DND-41 (cell line): ENCODE measurements around the gene PPAN.

Experiments
- EZH2 ChIP-seq: IDR thresholded peaks from 3 replicates; pipeline ENCODE4 v1.6.1; 2012; ENCODE audit warnings: borderline replicate concordance, low read depth, mild to moderate bottlenecking, moderate library complexity, low read length, inconsistent platforms; ENCODE audit not compliant: severe bottlenecking
- TF ChIP-seq, protein P1 (sequence below): IDR thresholded peaks from 2 replicates; pipeline ENCODE4 v1.5.1; 2012; ENCODE audit warnings: borderline replicate concordance, low read length, moderate library complexity, mild to moderate bottlenecking; ENCODE audit not compliant: poor library complexity, severe bottlenecking; ENCODE audit errors: extremely low read depth

DNA sequence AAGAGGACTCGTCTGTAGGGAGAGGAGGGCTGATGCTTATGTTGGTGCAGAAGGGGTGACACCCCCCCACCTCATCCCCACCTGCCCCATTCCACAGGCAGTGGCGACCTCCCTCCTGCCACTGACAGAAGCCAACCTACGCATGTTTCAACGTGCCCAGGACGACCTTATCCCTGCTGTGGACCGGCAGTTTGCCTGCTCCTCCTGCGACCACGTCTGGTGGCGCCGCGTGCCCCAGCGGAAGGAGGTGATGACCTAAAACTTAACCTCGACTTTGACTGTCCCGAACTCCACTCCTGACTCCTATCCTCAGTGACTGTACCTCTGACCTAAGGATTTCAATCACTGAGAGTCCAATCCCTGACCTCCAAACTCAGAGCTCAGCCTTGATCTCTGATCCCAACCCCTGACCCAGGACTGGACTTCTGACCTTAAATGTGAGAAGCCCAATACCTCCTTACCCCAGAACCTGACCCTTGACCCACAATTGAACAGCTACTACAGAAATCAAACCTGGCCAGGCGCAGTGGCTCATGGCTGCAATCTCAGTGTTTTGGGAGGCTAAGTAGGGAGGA is 16.3 kb upstream of the PPAN start:
- no peak for TF ChIP-seq EZH2
- TF ChIP-seq, protein P1, sequence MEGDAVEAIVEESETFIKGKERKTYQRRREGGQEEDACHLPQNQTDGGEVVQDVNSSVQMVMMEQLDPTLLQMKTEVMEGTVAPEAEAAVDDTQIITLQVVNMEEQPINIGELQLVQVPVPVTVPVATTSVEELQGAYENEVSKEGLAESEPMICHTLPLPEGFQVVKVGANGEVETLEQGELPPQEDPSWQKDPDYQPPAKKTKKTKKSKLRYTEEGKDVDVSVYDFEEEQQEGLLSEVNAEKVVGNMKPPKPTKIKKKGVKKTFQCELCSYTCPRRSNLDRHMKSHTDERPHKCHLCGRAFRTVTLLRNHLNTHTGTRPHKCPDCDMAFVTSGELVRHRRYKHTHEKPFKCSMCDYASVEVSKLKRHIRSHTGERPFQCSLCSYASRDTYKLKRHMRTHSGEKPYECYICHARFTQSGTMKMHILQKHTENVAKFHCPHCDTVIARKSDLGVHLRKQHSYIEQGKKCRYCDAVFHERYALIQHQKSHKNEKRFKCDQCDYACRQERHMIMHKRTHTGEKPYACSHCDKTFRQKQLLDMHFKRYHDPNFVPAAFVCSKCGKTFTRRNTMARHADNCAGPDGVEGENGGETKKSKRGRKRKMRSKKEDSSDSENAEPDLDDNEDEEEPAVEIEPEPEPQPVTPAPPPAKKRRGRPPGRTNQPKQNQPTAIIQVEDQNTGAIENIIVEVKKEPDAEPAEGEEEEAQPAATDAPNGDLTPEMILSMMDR = no peak
